Left hindlimb (tissue), 1 donor: ENCODE data around the gene GHRL.
"Not testable (repeated sequence)": the region's sequence is repeated elsewhere in the genome, so short reads cannot be mapped to it uniquely, and the experiment has no call there.

ENCODE experiments used
- DNase-seq: peaks from one replicate; pipeline ENCODE4 v3.0.0-alpha.2; 2018

GHRL gene

GRCh38 chr3:10322352-10322710 is 29.6 kb upstream of the GHRL start:
- no peak for DNase-seq

GRCh38 chr3:10321630-10322351 is 29.0 kb upstream of the GHRL start:
- DNase-seq, result no peak

GRCh38 chr3:10320320-10320677 is 27.6 kb upstream of the GHRL start:
- DNase-seq, result no peak

GRCh38 chr3:10319804-10320203 is 27.1 kb upstream of the GHRL start:
- DNase-seq, result no peak

- DNase-seq, result no peak
Observed at GRCh38 chr3:10319251-10319650, 26.5 kb upstream of the GHRL start.

GRCh38 chr3:10317961-10318350 is 25.2 kb upstream of the GHRL start:
- no peak for DNase-seq

- DNase-seq, result no peak
Observed at GRCh38 chr3:10317311-10317960, 24.7 kb upstream of the GHRL start.

- DNase-seq, result no peak
Observed at GRCh38 chr3:10315771-10316344, 23.1 kb upstream of the GHRL start.

GRCh38 chr3:10315101-10315500 is 22.4 kb upstream of the GHRL start:
- DNase-seq, result no peak

GRCh38 chr3:10312861-10313260 is 20.1 kb upstream of the GHRL start:
- no peak for DNase-seq

- DNase-seq, result no peak
Observed at GRCh38 chr3:10312391-10312790, 19.6 kb upstream of the GHRL start.

GRCh38 chr3:10311710-10312109 is 19.0 kb upstream of the GHRL start:
- DNase-seq, result no peak

- no peak for DNase-seq
Observed at GRCh38 chr3:10310578-10310977, 17.8 kb upstream of the GHRL start.

GRCh38 chr3:10309736-10310135 is 17.0 kb upstream of the GHRL start:
- DNase-seq, result no peak

GRCh38 chr3:10308678-10309077 is 15.9 kb upstream of the GHRL start:
- no peak for DNase-seq

- no peak for DNase-seq
Observed at GRCh38 chr3:10306156-10306555, 13.4 kb upstream of the GHRL start.

GRCh38 chr3:10305331-10305902 is 12.7 kb upstream of the GHRL start:
- DNase-seq, result no peak

GRCh38 chr3:10304905-10305304 is 12.2 kb upstream of the GHRL start:
- no peak for DNase-seq

GRCh38 chr3:10303785-10304184 is 11.0 kb upstream of the GHRL start:
- no peak for DNase-seq

- DNase-seq, result no peak
Observed at GRCh38 chr3:10303105-10303504, 10.4 kb upstream of the GHRL start.

- DNase-seq, result no peak
Observed at GRCh38 chr3:10300087-10300486, 7.3 kb upstream of the GHRL start.

- DNase-seq, result no peak
Observed at GRCh38 chr3:10299679-10300078, 6.9 kb upstream of the GHRL start.

- no peak for DNase-seq
Observed at GRCh38 chr3:10299175-10299574, 6.4 kb upstream of the GHRL start.

- not testable (repeated sequence) for DNase-seq
Observed at GRCh38 chr3:10298064-10298463, 5.3 kb upstream of the GHRL start.
